SK-N-MC (cell line): ENCODE measurements around the gene RPL35A.
"Not testable (repeated sequence)": the region's sequence is repeated elsewhere in the genome, so short reads cannot be mapped to it uniquely, and the experiment has no call there.

Experiments
- DNase-seq: peaks from one replicate; pipeline ENCODE4 v3.0.0-alpha.2; 2011; ENCODE audit warnings: low read depth, low spot score
- H3K27ac ChIP-seq: fragments of 200-600 bp; sonication (generic); 2 replicates; pipeline ENCODE4 v1.5.1; 2016; ENCODE audit warnings: mixed run types
- H3K36me3 ChIP-seq: fragments of 200-600 bp; sonication (generic); 2 replicates; pipeline ENCODE4 v1.6.1; 2017; ENCODE audit warnings: antibody characterized with exemption, low read length, mixed read lengths; ENCODE audit not compliant: insufficient read depth
- H3K4me3 ChIP-seq: fragments of 200-600 bp; sonication (generic); 2 replicates; pipeline ENCODE4 v1.5.1; 2016
- H3K9ac ChIP-seq: fragments of 200-600 bp; sonication (generic); 2 replicates; pipeline ENCODE4 v1.8.0; 2017; ENCODE audit warnings: mixed run types, mixed read lengths; ENCODE audit not compliant: insufficient read length
- H3K9me3 ChIP-seq: fragments of 200-600 bp; sonication (generic); 2 replicates; pipeline ENCODE4 v1.6.1; 2017; ENCODE audit warnings: low read depth, mild to moderate bottlenecking, antibody characterized with exemption, low read length, moderate library complexity, mixed read lengths
- EZH2 ChIP-seq: fragments of 200-600 bp; sonication (generic); IDR thresholded peaks from one replicate; pipeline ENCODE4 v1.6.1; 2017; ENCODE audit warnings: antibody characterized with exemption
- FOXP2 ChIP-seq: optimal IDR thresholded peaks from 2 replicates; pipeline ENCODE3; 2011; ENCODE audit warnings: mild to moderate bottlenecking, moderate library complexity; ENCODE audit not compliant: insufficient read depth; ENCODE audit errors: extremely low read length, control extremely low read depth
- POLR2AphosphoS5 ChIP-seq: IDR thresholded peaks from 2 replicates; pipeline ENCODE4 v1.6.1; 2012; ENCODE audit warnings: mild to moderate bottlenecking, low read depth, low read length, borderline replicate concordance

RPL35A gene

DNA sequence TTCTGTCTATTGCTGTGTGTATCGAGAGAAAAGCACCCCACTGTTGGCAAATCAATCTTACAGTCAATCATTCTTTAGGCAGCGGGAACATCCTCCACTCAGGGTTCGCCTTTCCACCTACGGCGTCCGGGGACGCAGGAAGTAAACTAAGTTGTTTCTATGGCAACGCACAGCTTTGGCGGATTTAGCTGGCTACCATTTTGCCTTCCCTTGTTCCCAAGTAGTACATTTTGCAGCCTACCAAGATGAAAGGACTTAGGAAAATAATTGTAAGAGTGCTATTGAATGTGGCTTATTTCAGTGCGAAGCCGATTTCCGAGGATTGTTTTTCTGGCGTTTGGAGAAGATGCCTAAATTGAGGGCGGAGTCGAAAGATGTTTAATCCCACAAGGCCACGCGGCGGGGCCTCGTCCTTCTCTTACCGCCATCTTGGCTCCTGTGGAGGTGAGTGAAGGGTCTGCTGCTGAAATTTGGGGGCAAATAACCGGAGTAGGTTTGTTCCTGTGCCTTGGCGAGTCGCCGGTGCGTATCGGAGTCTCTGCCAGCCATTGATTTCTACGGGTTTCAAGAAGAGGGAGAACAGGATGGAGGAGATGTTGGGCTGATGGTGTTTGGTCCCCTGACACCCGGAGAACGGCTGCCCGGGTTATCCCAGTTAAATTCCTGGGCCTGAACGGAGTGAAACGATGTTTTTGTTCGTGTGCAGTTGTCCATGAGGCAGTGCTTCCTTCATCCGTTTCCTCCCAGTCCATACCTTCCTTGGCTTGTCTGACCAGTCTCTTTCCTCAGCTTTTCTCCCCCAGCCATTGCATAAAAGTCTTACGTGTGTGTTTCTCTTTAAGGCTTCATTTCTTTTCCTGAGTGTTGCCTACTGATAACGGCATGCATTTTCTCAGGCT lies at the start of gene RPL35A:
Gene RPL35A, plus strand, starts transcription at position 413 of the 899 bp plus-strand sequence. CDS start 778 bp downstream, outside the sequence.
- Histone ChIP-seq H3K36me3 (peaks cover 47% of the 10 kb centered on the region), H3K4me3 (peak within 1 kb of the TSS; percentile 93)

DNA sequence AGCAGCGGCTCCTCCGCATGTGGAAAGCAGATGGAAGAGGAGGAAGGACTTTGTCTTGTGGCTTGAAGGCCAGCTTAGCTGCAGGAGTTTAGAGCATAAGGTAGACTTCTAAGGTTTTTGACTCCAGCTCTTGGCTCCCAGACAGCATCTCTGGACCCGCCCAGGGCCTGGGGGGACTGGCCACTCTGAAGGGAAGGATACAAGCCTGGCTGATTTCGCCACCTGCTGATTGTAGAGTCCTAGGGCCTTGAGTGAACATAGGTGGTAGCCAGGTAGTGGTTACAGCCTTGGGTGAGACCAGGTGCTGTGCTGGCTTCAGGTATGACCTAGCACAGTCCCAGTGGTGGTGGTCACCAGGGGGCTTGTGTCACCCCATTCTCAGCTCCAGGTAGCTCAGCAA lies 48.4 kb upstream of the RPL35A start:
- no peak for DNase-seq
- no peak overlapping the region for H3K27ac ChIP-seq
- TF ChIP-seq POLR2AphosphoS5 (no peak), EZH2 (no peak), FOXP2 (no peak)
- H3K4me3 ChIP-seq, result no peak overlapping the region
- no peaks in the 10 kb centered on the region; the same call in 1 of the 2 replicates for H3K9me3 ChIP-seq
- no peaks in the 10 kb centered on the region for H3K36me3 ChIP-seq
- no peak overlapping the region for H3K9ac ChIP-seq

More for the DNA sequence above, at the start of gene RPL35A:
- no peaks in the 10 kb centered on the region for H3K9me3 ChIP-seq
- peak within 1 kb of the TSS; percentile 100 for H3K9ac ChIP-seq
- H3K27ac ChIP-seq, result peak within 1 kb of the TSS; percentile 98
- DNase-seq, result peak; percentile 99
- TF ChIP-seq POLR2AphosphoS5 (peak; percentile 99), EZH2 (no peak), FOXP2 (peak; percentile 93)

DNA sequence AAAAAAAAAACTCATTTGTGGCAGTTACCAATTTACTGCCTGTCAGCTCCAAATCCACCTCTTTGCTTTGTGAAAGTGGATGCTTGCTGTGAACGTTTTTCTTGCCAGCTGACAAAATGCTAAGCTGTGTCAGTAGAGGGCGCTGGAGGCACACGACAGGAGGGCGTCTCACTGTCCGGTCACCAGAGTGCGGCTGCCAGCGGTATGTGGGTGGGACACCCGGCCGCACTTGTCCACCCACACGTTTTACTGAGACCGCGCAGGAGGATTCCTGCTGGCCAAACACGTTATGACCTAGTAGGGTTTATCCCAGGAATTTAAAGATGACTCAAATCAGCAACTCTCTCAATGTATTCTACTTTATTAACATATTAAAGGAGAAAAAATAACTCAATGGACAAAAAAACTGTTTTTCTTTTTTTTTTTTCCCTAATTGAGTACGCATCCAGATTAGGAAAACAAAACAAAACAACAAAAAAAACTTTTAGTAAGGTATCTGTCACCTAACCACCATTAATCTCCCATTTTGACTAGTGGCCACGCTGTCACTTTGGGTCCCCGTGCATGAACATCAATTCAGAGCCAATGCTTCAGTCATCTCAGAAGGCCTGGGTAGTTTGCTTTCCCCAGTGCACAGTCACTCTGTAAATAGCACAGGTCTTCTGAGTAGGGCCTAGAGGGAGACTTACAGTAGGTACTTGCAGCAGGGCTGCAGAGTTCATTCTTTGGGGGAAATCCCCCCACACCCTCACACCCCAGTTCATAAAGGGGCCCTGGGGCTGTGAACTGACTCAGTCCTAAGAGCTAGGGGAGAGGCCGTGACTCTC lies 43.8 kb upstream of the RPL35A start:
- Histone ChIP-seq H3K27ac (peak overlapping the region; percentile 72), H3K9ac (peak overlapping the region; percentile 44), H3K9me3 (no peaks in the 10 kb centered on the region; the same call in 1 of the 2 replicates), H3K4me3 (peak overlapping the region; percentile 65), H3K36me3 (no peaks in the 10 kb centered on the region)
- TF ChIP-seq EZH2, result no peak
- no peak for TF ChIP-seq FOXP2
- TF ChIP-seq POLR2AphosphoS5, result 0 out of 2 replicates have a peak, but pooled peaks have one; percentile 18
- DNase-seq, result peak; percentile 75

DNA sequence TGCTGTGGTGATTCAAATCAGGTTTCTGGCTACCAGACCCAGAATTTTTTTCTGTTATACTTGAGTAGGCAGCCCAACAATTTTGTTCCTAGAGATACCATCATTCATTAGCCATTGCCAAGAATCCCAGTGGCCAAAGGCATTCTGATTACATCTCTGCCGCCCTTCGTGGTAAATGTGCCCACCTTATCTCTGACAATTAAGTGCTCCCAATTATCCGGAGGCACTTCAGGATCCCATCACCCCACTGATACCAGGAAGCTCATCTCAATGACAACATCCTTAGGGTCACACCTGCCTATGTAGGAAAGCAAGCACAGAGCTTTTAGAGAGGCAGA lies 43.2 kb upstream of the RPL35A start:
- Histone ChIP-seq H3K36me3 (no peaks in the 10 kb centered on the region), H3K9me3 (no peaks in the 10 kb centered on the region; the same call in 1 of the 2 replicates), H3K9ac (no peak overlapping the region), H3K27ac (no peak overlapping the region), H3K4me3 (no peak overlapping the region)
- no peak for DNase-seq
- TF ChIP-seq EZH2 (no peak), FOXP2 (no peak), POLR2AphosphoS5 (no peak)

DNA sequence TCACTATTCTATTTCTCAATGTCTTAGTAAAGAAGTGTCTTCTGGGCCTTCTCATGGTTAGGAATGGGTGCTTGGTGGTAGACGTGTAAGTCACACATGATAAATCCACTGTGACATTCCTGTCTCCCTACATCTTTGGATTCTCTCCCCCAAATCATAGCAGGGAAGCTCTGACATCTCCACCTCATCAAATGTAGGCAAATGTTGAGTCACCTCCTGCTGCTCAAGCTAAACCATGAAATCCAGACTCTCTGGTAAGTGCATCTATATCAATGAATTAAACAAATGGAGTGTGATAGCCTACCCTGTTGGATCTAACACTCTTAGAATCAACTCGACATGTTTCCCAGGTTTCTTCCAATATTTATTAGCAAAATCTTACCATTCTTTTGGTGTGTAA lies 42.8 kb upstream of the RPL35A start:
- no peak for DNase-seq
- H3K36me3 ChIP-seq, result no peaks in the 10 kb centered on the region
- TF ChIP-seq EZH2, result no peak
- TF ChIP-seq FOXP2, result no peak
- no peak for TF ChIP-seq POLR2AphosphoS5
- H3K9me3 ChIP-seq, result no peaks in the 10 kb centered on the region; the same call in 1 of the 2 replicates
- no peak overlapping the region for H3K9ac ChIP-seq
- no peak overlapping the region for H3K27ac ChIP-seq
- H3K4me3 ChIP-seq, result no peak overlapping the region

DNA sequence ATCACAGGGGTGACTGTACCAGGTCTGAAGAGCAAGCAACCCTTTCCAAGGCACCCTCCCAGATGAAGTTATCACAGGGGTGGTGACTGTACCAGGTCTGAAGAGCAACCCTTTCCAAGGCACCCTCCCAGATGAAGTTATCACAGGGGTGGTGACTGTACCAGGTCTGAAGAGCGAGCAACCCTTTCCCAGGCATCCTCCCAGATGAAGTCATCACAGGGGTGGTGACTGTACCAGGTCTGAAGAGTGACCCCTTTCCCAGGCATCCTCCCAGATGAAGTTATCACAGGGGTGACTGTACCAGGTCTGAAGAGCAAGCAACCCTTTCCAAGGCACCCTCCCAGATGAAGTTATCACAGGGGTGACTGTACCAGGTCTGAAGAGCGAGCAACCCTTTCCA lies 41.4 kb upstream of the RPL35A start:
- H3K9me3 ChIP-seq, H3K36me3 ChIP-seq, H3K4me3 ChIP-seq, H3K9ac ChIP-seq, DNase-seq, H3K27ac ChIP-seq: not testable (repeated sequence)

DNA sequence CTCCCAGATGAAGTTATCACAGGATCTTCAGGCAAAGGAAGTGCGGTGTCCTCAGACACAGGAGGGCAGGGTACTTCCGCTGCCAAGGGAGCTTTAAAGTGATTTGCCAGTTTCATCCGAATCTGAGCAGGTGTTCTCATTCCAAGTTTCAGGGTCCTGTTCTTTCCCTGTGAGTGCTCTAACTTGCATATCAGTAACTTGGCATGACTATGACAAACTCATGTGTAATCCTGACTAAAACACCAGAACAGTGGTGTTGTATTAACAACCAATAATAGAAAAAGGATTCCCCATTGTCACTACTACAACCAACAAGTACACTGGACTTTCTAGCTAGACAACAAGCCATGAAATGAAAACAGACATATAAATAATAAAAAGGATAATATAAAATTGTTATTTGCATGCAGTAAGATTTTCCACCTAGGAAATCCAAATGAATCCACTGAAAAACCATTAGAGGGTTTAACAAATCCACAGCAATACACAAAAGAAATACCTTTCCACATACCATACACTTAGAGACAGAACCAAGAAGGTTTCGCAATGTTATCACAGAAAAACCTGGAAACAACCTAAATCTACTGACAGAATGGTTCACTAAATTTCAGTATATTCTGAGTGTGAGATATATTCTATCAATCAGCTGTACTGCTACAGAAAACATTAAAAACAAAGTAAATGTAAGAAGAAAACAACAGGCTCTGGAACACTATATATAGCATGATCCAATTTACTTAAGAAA lies 40.9 kb upstream of the RPL35A start:
- no peaks in the 10 kb centered on the region for H3K9me3 ChIP-seq
- H3K36me3 ChIP-seq, result no peaks in the 10 kb centered on the region
- H3K4me3 ChIP-seq, result no peak overlapping the region
- no peak overlapping the region for H3K9ac ChIP-seq
- H3K27ac ChIP-seq, result no peak overlapping the region
- no peak for DNase-seq
- TF ChIP-seq EZH2 (no peak), POLR2AphosphoS5 (no peak), FOXP2 (no peak)
